PC-3 (cell line): Measurements from ENCODE around the gene SPEM1. TPM values are rescaled to one million over a fixed set of nuclear protein-coding genes. Genes with fewer than 3 reads are reported as not detected.

ENCODE experiments used
- ATAC-seq: fragments of 200-7000 bp; cut with Tn5 transposase; 2 replicates; pipeline ENCODE4 v1.9.1; 2020; ENCODE audit warnings: mild to moderate bottlenecking, moderate library complexity
- BruUV-seq: library from RNA; stranded (reverse); fragments of 400-500 nt; replicated peaks from 2 replicates; lab custom pipeline; 2021; lab: Mats Ljungman, UMichigan
- CTCF ChIA-PET: fragments of 300-600 bp; sonication (Branson Sonifier 250); formaldehyde crosslinking; loops from one replicate; lab custom pipeline; 2022; ENCODE audit warnings: antibody characterized with exemption; lab: Charles Lee
- POLR2A ChIA-PET: fragments of 300-600 bp; sonication (Branson Sonifier 250); formaldehyde crosslinking; loops from one replicate; lab custom pipeline; 2022; ENCODE audit warnings: antibody characterized with exemption; ENCODE audit not compliant: unreplicated experiment; lab: Charles Lee
- DNase-seq: peaks from one replicate; pipeline ENCODE4 v3.0.0-alpha.2; 2015
- H2AFZ ChIP-seq: fragments of 300-600 bp; sonication (generic); 2 replicates; pipeline ENCODE4 v1.6.0; 2016; ENCODE audit warnings: antibody characterized with exemption, low read length
- H3F3A ChIP-seq: fragments of 300-600 bp; sonication (generic); one replicate; pipeline ENCODE4 v1.6.0; 2017; ENCODE audit warnings: antibody characterized with exemption, low read length, control low read depth, mild to moderate bottlenecking; ENCODE audit not compliant: unreplicated experiment
- H3K27ac ChIP-seq: fragments of 300-600 bp; sonication (generic); 2 replicates; pipeline ENCODE4 v1.5.1; 2016; ENCODE audit warnings: mild to moderate bottlenecking, low read length
- H3K27me3 ChIP-seq: fragments of 300-600 bp; sonication (generic); 2 replicates; pipeline ENCODE4 v1.6.1; 2016; ENCODE audit warnings: low read length, mixed read lengths
- H3K36me3 ChIP-seq: fragments of 300-600 bp; sonication (generic); 2 replicates; pipeline ENCODE4 v1.6.1; 2016; ENCODE audit warnings: low read depth, mixed run types, low read length, mixed read lengths
- H3K4me1 ChIP-seq: fragments of 300-600 bp; sonication (generic); 2 replicates; pipeline ENCODE4 v1.5.1; 2016; ENCODE audit warnings: low read length; ENCODE audit not compliant: insufficient read depth
- H3K4me2 ChIP-seq: fragments of 300-600 bp; sonication (generic); 2 replicates; pipeline ENCODE4 v1.6.0; 2016; ENCODE audit warnings: low read length
- H3K4me3 ChIP-seq: fragments of 300-600 bp; sonication (generic); 2 replicates; pipeline ENCODE4 v1.5.1; 2016; ENCODE audit warnings: mild to moderate bottlenecking, low read length, mixed read lengths
- H3K79me2 ChIP-seq: fragments of 300-600 bp; sonication (generic); 2 replicates; pipeline ENCODE4 v1.6.1; 2017; ENCODE audit warnings: low read length, mixed read lengths
- H3K9ac ChIP-seq: fragments of 300-600 bp; sonication (generic); 2 replicates; pipeline ENCODE4 v1.6.0; 2016; ENCODE audit warnings: mild to moderate bottlenecking, low read length
- H3K9me2 ChIP-seq: fragments of 300-600 bp; sonication (generic); replicated peaks from 2 replicates; pipeline ENCODE4 v1.6.1; 2016; ENCODE audit warnings: mixed run types, low read length, mixed read lengths
- H3K9me3 ChIP-seq: fragments of 300-600 bp; sonication (generic); 2 replicates; pipeline ENCODE4 v1.6.1; 2016; ENCODE audit warnings: low read length, mixed read lengths
- H4K20me1 ChIP-seq: fragments of 300-600 bp; sonication (generic); 2 replicates; pipeline ENCODE4 v1.6.1; 2016; ENCODE audit warnings: low read length, mixed read lengths
- EZH2 ChIP-seq: fragments of 300-600 bp; sonication (generic); IDR thresholded peaks from one replicate; pipeline ENCODE4 v1.6.1; 2017; ENCODE audit warnings: antibody characterized with exemption, mild to moderate bottlenecking, low read length; ENCODE audit not compliant: unreplicated experiment
- EZH2phosphoT487 ChIP-seq: fragments of 300-600 bp; sonication (generic); IDR thresholded peaks from 2 replicates; pipeline ENCODE4 v1.6.1; 2018; ENCODE audit warnings: mild to moderate bottlenecking, antibody characterized with exemption, low read length, borderline replicate concordance
- intact Hi-C: fragments of 100-400 bp; cut with micrococcal nuclease; formaldehyde crosslinking; loops from 2 replicates; pipeline ENCODE4 v1.9.0; 2023
- total RNA-seq: library from RNA; depleted of rRNA; stranded (reverse); fragments of >200 nt; gene quantifications from 2 replicates; pipeline ENCODE4 v1.2.3, GENCODE V29; 2014
- TF ChIP-seq, protein P1 (sequence below): fragments of 300-600 bp; sonication (generic); conservative IDR thresholded peaks from 2 replicates; pipeline ENCODE4 v1.5.1; 2017; ENCODE audit warnings: antibody characterized with exemption, low read depth, mild to moderate bottlenecking, low read length

The SPEM1 gene
- total RNA-seq, 1 experiment from 2014 or later = not detected

DNA sequence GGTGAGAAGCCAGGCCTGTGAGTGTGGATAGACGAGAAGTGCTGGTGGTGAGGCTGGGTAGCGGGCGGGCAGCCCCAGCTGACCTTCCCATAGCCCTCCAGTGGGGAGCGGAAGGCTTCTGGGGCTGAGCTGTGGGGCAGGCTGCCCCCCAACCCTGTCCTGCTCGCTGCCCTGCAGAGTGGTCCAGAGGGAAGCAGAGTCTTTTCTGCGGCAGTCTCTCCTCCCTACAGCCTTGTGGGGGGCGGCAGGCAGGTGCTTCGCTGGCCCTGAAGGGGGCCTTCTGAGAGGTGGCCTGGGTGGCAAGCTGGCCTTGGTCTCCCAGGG, 8.7 kb upstream of the SPEM1 start:
- Histone ChIP-seq H3K4me3 (no peak overlapping the region), H3K36me3 (no peaks in the 10 kb centered on the region), H3F3A (no peaks in the 10 kb centered on the region), H2AFZ (no peak overlapping the region), H3K27me3 (no peaks in the 10 kb centered on the region), H3K4me2 (no peak overlapping the region), H3K9ac (no peak overlapping the region), H3K9me2 (no peaks in the 10 kb centered on the region), H3K9me3 (no peaks in the 10 kb centered on the region), H3K79me2 (no peaks in the 10 kb centered on the region), H4K20me1 (no peaks in the 10 kb centered on the region), H3K27ac (no peak overlapping the region), H3K4me1 (no peaks in the 10 kb centered on the region)
- ChIA-PET POLR2A (no interaction called here), CTCF (no interaction called here)
- TF ChIP-seq, protein P1, sequence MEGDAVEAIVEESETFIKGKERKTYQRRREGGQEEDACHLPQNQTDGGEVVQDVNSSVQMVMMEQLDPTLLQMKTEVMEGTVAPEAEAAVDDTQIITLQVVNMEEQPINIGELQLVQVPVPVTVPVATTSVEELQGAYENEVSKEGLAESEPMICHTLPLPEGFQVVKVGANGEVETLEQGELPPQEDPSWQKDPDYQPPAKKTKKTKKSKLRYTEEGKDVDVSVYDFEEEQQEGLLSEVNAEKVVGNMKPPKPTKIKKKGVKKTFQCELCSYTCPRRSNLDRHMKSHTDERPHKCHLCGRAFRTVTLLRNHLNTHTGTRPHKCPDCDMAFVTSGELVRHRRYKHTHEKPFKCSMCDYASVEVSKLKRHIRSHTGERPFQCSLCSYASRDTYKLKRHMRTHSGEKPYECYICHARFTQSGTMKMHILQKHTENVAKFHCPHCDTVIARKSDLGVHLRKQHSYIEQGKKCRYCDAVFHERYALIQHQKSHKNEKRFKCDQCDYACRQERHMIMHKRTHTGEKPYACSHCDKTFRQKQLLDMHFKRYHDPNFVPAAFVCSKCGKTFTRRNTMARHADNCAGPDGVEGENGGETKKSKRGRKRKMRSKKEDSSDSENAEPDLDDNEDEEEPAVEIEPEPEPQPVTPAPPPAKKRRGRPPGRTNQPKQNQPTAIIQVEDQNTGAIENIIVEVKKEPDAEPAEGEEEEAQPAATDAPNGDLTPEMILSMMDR = no peak
- TF ChIP-seq EZH2phosphoT487 (no peak), EZH2 (no peak)
- BruUV-seq = no TSS peak
- ATAC-seq (no peak), DNase-seq (no peak)
- intact Hi-C loops = no loop called here

DNA sequence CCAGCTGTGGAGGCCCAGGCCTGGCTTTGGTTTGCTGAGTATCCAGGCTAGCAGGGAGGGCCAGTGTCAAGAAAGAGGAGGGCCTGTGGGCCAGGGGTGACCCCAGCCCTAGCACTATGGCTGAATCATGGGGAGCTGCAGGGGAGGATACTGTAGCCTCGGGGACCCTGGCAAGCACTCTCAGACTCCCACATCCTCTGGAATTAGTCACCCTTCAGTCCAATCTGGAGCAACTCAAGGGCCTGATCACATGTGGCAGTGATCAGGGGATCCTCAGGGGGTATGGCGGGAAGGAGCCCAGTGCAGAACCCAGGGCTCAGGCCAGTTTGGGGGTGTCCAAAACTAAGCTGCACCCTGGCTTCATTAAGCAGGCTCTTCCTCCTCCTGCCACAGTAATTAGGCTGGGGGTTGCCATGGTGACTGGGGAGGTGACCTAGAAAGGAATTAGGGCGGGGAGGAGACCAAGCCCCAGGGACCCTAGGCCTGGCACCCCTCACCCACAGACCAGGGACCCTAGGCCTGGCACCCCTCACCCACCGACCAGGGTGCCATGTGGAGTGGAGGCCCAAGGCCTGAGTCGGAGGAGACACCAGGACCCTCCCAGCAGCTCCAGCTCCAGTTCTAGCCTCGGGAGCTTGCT, 6.7 kb upstream of the SPEM1 start:
- Histone ChIP-seq H3K9me3 (no peaks in the 10 kb centered on the region), H3K4me3 (no peak overlapping the region), H3K27me3 (no peaks in the 10 kb centered on the region), H3K9ac (no peak overlapping the region), H3K36me3 (no peaks in the 10 kb centered on the region), H3K27ac (no peak overlapping the region), H2AFZ (no peak overlapping the region), H3K4me1 (no peaks in the 10 kb centered on the region), H3K4me2 (no peak overlapping the region), H3K79me2 (no peaks in the 10 kb centered on the region), H3F3A (no peaks in the 10 kb centered on the region), H4K20me1 (no peaks in the 10 kb centered on the region), H3K9me2 (no peaks in the 10 kb centered on the region)
- no peak for TF ChIP-seq EZH2
- TF ChIP-seq, protein P1 = no peak
- TF ChIP-seq EZH2phosphoT487 = no peak
- CTCF ChIA-PET = no interaction called here
- ATAC-seq = no peak
- intact Hi-C loops = no loop called here
- no TSS peak for BruUV-seq
- DNase-seq = peak; percentile 21
- POLR2A ChIA-PET = no interaction called here

DNA sequence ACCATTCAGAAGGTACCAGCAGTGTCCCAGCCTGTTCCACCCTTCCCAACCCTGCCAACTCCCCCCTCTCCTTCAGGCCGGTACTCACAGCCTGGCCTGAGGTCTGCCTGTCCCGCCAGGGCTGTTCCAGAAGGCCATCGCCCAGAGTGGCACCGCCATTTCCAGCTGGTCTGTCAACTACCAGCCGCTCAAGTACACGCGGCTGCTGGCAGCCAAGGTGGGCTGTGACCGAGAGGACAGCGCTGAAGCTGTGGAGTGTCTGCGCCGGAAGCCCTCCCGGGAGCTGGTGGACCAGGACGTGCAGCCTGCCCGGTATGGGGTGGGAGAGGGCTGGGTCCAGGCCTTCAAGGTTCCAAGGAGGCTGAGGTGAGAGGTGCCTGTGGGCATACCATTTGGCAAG, 5.3 kb upstream of the SPEM1 start:
- Histone ChIP-seq H3K27me3 (no peaks in the 10 kb centered on the region), H3K9me3 (no peaks in the 10 kb centered on the region), H3K4me2 (no peak overlapping the region), H2AFZ (no peak overlapping the region), H3K36me3 (no peaks in the 10 kb centered on the region), H4K20me1 (no peaks in the 10 kb centered on the region), H3K4me3 (no peak overlapping the region), H3K79me2 (no peaks in the 10 kb centered on the region), H3F3A (no peaks in the 10 kb centered on the region), H3K4me1 (no peaks in the 10 kb centered on the region), H3K9me2 (no peaks in the 10 kb centered on the region), H3K9ac (no peak overlapping the region), H3K27ac (no peak overlapping the region)
- POLR2A ChIA-PET = no interaction called here
- no TSS peak for BruUV-seq
- no peak for DNase-seq
- TF ChIP-seq EZH2phosphoT487 (no peak), EZH2 (no peak)
- TF ChIP-seq, protein P1 = no peak
- CTCF ChIA-PET = no interaction called here
- ATAC-seq = no peak
- intact Hi-C loops = no loop called here
